NCI-H1417 (cell line): ENCODE results near the gene WDR6.

Experiments
- DNase-seq, 3 experiments: peaks; one replicate each; lab custom pipeline; 2025; lab: John Stamatoyannopoulos, UW

The WDR6 gene, protein sequence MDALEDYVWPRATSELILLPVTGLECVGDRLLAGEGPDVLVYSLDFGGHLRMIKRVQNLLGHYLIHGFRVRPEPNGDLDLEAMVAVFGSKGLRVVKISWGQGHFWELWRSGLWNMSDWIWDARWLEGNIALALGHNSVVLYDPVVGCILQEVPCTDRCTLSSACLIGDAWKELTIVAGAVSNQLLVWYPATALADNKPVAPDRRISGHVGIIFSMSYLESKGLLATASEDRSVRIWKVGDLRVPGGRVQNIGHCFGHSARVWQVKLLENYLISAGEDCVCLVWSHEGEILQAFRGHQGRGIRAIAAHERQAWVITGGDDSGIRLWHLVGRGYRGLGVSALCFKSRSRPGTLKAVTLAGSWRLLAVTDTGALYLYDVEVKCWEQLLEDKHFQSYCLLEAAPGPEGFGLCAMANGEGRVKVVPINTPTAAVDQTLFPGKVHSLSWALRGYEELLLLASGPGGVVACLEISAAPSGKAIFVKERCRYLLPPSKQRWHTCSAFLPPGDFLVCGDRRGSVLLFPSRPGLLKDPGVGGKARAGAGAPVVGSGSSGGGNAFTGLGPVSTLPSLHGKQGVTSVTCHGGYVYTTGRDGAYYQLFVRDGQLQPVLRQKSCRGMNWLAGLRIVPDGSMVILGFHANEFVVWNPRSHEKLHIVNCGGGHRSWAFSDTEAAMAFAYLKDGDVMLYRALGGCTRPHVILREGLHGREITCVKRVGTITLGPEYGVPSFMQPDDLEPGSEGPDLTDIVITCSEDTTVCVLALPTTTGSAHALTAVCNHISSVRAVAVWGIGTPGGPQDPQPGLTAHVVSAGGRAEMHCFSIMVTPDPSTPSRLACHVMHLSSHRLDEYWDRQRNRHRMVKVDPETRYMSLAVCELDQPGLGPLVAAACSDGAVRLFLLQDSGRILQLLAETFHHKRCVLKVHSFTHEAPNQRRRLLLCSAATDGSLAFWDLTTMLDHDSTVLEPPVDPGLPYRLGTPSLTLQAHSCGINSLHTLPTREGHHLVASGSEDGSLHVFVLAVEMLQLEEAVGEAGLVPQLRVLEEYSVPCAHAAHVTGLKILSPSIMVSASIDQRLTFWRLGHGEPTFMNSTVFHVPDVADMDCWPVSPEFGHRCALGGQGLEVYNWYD

DNA sequence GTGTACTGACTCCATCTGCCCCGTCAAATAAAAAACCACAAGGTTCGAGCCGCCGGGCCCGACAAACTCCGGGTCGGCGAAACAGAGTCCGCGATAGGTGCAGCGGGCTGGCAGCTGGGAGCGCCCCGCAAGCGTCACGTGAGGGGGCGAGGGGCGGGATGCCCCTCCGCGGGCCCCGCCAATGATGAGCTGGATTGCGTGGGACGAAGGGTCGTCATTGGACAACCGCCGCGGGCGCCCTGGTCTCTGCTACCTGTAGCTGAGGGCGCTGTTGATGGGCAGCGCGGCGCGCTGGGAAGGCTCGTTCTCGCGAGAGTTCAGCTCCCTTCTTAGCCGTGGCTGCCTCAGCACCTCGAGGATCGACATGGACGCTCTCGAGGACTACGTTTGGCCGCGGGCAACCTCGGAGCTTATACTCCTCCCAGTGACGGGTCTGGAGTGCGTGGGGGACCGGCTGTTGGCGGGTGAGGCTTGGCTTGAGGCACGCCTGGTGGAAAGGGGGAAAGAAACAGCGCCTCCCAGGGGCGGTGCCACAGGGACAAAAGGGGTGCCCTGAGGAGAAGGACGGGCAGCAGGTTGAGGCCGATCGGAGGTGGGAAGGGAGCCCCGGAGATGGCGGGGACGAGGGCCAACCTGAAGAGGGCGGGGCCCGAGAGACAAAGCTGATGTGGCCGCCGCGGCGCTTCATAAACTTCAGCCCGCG, at the start of gene WDR6:
Gene WDR6 (plus strand): TSS at position 324 of the 703 bp plus-strand sequence. CDS start 41 bp downstream, at position 365.
- peak; percentile 92 to 96 (median 94) for DNase-seq

GRCh38 chr3:48960841-48961413, 46.3 kb upstream of the WDR6 start:
- no peak for DNase-seq

GRCh38 chr3:48962340-48962739, 44.9 kb upstream of the WDR6 start:
- DNase-seq = no peak

DNA sequence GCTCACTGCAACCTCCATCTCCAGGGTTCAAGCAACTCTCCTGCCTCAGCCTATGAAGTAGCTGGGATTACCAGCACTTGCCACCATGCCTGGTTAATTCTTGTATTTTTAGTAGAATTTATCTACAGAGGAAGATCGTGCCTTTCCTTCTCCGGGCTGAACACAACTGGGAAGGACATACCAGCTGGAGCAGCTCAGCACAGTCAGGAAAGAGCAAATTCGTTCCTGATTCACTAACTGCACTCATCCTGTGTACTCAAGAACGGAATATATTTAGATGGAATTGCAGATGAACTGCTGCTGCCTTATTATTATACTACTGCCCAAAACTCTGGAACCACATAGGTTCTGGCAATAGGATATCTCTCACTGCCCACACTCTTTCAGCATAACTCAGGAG, 44.3 kb upstream of the WDR6 start:
- DNase-seq = no peak

DNA sequence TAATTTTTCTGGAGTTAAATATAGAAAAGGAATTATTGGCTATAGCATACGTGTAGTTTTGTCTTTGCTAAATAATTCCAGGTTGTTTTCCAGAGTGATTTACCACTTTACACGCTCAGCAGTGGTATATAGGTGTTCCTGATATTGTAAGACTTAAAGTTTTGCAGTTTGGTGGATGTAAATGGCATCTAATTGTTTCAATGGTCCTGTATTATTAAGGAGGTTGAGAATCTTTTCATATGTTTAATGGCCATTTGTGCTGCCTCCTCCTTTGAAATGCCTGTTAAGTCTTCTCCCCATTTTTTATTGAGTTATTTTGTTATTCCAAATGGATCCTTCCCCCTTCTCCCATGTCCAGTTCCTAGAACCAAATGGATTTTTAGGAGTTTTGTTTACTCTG, 43.6 kb upstream of the WDR6 start:
- no peak for DNase-seq

- DNase-seq = no peak
Measured at GRCh38 chr3:48966367-48966766, 40.8 kb upstream of the WDR6 start.

DNA sequence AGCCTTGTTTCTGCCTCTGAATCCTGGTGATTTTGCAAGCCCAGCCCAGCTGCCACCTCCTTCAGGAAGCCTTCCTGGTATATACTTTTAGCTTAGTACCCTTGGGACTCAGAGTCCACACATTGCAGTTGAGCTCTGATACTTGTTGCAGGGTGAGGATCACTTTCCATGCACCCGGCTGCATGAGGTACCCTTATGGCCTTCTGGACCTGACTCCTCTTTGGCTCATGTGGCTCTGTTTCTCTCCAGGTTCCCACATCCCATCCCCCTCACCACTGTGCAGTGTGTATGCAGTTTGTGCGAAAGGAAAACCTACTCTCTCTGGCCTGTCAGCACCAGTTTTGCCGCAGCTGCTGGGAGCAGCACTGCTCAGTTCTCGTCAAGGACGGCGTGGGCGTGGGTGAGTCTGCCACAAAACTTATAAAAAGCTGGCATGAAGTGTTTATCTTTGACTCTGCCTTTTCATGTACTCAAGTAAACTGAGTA, 40.3 kb upstream of the WDR6 start:
- DNase-seq = no peak

GRCh38 chr3:48970586-48970985, 36.6 kb upstream of the WDR6 start:
- no peak for DNase-seq

DNA sequence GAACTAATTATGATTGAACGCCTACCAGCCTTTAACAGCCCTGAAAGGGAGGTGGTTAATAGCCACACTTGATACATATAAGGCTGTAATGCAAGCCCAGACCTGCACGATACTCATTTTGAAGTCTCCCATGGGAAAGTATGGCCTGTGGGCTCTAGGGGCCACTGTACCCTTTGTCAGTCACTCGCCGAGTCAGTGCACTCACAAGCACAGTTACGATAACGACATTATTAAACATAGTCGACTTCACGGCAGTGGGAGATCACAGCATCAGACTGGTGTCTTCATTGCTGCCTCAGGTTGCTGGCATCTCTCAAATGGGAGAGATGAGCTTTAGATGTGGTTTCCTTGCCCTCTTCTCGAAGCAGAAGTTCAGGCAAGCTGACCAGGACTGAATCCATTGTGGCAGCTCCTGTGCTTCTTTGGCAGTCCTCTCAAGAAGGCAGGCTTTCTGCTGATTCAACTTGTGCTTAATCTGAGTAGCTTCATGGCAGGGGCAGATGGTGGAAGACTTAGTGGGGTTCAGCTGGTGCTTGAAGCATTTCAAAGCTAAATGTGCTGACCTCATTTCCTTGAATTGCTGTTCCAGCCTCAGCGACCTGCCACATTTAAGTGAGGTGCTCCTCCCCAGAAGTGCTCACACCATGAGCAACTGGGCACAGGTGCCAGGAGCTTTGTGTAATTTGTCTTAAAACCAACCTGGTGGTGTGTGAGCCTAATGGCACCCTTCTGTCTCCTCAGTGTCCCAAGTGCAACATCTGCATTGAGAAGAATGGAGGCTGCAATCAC, 32.9 kb upstream of the WDR6 start:
- peak in 1 of 3 experiments; percentile 4 for DNase-seq

- DNase-seq = no peak
Measured at GRCh38 chr3:48979451-48979850, 27.7 kb upstream of the WDR6 start.

DNA sequence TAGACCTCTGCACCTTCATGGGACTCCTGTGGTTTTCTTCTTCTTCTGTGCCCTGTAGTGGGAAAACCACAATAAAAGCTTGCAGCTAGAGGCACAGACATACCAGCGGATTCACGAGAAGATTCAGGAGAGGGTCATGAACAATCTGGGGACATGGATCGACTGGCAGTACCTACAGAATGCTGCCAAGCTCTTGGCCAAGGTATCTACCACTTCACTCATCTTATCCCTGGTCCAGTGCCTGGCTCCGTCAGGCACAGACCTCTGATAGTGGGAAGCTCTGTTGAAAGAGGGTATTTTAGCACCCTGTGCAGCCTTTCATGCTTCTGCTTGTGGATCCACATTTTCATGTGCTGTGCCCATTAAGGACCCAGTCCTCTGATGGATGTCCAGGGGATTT, 26.9 kb upstream of the WDR6 start:
- no peak for DNase-seq

GRCh38 chr3:48982016-48982415, 25.2 kb upstream of the WDR6 start:
- DNase-seq = no peak

DNA sequence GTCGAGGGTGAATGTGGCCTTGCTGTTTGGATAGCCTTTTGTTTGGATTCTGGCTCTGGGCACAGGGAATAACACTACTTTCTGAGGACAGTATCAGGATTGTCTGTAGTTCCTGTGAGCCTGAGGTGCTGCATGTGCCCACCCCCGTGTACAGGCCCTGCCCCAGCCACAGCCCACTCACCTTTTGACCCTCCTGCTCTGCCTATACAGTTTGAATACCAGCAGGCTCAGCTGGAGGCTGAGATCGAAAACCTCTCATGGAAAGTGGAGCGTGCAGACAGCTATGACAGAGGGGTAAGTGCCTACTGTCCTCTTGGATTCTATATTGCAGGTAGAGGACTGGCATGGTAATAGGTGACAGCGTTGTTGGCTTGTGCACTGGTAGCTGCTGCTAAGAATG, 24.5 kb upstream of the WDR6 start:
- no peak for DNase-seq

- no peak for DNase-seq
Measured at GRCh38 chr3:48983096-48983495, 24.1 kb upstream of the WDR6 start.

DNA sequence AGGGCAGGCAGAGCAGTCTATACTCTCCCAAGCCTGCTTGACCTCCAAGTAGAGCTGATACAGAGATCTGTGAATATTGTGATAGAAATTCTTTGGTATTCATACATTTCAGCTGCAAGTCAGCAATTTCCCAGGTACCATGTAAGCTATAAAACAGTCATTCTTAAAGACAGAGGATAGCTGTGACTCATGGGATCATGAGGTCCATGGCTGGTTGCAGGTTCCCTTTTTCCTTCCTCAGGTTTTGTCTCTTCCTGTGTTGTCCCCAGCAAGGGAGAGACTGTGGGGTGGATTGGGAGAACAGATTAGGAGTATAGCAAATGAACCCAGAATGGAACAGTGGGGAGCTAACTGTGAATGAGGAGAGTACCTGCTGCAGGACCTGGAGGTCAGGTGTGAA, 22.5 kb upstream of the WDR6 start:
- DNase-seq = no peak

- DNase-seq = no peak
Measured at GRCh38 chr3:48985831-48986376, 21.3 kb upstream of the WDR6 start.

DNA sequence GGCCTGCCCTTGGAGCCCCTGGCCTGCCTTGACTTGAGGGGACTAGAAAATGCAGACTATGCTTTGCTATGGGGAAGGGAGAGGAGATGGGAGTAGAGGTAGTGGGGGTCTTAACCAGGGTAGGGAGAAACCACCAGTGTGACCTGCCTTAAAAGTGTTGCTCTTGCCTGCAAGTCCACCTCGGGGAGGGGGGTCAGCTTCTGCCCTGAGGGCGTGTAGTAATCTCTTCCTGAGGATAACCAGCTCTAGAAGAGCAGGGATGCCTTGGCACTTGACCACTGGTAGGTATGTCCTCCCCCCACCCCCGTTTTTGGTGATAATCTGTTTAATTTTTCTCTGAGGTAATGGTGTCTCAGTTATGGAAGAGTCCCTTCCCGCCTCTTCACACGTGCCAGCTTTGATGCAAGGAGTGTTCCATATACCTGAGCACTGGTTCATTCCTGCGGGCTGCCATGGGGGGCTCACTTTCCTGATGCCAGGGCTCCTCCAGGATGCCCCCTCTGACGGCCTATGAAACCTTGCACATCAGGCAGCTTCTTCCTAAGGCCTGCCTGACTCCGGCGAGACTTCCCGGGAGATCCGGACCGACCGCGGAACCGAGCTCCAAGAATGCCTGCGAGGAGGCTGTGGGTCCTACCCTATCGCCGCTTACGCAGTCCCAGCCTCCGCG, 17.9 kb upstream of the WDR6 start:
- peak in 1 of 3 experiments; percentile 33 for DNase-seq

DNA sequence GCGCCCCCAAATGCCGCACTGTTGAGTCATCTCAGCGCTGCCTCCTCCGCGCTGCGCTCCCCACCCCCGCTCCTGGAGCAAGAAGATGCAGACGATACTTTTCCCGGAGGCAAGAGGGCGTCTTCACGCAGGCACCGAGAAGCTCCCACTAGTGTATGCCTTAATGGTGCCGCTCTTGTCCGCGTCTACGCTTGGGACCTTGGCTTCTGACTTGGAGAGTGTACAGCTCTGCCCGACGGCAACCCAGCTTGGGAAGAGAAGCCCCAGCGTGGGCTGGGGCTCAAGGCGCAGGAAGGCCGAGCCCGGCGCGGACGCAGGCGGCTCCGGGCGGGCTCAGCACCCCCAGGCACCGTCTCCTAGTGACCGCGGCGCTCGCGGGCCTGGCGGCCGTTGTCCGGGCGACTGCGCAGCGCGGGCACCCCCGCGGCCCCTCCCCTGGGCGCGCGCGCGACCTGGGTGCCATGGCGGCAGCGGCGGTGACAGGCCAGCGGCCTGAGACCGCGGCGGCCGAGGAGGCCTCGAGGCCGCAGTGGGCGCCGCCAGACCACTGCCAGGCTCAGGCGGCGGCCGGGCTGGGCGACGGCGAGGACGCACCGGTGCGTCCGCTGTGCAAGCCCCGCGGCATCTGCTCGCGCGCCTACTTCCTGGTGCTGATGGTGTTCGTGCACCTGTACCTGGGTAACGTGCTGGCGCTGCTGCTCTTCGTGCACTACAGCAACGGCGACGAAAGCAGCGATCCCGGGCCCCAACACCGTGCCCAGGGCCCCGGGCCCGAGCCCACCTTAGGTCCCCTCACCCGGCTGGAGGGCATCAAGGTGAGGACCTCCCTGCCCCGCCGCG, 17.2 kb upstream of the WDR6 start, which contains the start of gene P4HTM:
Gene P4HTM (plus strand): TSS at position 446 of the 840 bp plus-strand sequence. CDS start 16 bp downstream, at position 462.
- DNase-seq = peak; percentile 69 to 88 (median 81)
